ENCODE measurements around the gene FILIP1L.

FILIP1L gene

GRCh38 chr3:99958222-99958912, 155.9 kb downstream of the FILIP1L start:
- intact Hi-C loops (cut with DNase I): no loop called here
- DNase-seq: no peak

DNA sequence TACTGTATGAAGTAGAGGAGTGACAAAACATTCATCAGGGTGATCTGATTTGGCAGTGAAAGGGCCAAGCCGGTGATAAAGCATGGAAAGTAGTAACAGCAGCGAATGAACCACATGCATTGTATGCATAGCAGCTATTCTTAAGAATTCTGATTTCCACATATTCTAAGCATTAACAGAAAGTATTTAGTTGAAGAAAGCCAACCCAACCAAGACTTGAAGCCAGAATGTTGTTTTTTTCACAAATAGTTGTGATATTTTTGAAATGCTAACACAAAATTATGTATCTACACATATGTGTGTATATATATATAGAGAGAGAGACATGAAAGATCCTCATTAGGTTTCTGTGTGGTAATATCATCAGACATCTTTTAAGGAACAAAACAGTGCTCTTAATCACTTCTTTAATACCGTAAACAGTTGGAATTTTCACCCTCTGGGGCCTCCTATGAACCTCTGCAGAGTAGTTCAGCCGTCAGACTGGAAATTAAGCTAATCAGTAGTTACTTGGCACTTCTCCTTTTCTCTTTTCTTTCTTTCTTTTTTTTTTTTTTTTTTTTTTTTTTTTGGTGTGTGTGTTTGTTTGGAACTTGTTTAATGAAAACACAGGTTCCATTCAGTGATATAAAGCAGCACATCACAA, 157.0 kb downstream of the FILIP1L start:
- no peak for DNase-seq
- intact Hi-C loops (cut with DNase I): no loop called here

DNA sequence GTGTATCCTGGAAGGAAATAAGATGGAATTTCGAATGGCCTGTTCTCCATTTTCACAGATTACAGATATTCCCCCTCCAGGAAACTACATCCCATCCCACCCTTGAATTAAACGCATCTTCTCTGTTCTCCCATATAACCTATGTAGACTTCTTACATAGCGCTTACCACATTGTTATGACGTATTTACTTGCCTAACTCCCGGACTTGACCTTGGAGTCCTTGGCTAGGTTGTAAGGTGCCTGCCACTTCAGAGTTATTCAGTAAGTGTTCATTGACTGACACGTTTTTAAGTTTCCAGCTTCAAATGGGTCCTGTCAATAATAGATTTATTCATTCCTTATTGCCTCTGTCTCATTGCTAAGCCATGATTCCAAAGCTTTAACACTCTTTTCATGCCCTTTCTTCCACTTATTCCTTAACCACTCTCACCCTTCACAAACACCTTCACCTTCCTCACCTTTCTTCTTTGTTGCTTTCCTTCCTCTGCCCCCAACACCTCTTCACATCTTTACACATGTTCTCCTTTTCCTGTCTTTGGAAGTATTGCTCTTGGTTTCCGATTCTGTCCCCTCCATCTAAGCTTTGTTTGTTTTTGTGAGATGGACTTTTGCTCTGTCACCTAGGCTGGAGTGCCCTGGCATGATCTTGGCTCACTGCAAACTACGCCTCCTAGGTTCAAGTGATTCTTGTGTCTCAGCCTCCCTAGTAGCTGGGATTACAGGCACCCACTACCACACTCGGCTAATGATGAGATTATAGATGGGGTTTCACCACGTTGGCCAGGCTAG, 158.3 kb downstream of the FILIP1L start:
- intact Hi-C loops (cut with DNase I): no loop called here
- DNase-seq: no peak

DNA sequence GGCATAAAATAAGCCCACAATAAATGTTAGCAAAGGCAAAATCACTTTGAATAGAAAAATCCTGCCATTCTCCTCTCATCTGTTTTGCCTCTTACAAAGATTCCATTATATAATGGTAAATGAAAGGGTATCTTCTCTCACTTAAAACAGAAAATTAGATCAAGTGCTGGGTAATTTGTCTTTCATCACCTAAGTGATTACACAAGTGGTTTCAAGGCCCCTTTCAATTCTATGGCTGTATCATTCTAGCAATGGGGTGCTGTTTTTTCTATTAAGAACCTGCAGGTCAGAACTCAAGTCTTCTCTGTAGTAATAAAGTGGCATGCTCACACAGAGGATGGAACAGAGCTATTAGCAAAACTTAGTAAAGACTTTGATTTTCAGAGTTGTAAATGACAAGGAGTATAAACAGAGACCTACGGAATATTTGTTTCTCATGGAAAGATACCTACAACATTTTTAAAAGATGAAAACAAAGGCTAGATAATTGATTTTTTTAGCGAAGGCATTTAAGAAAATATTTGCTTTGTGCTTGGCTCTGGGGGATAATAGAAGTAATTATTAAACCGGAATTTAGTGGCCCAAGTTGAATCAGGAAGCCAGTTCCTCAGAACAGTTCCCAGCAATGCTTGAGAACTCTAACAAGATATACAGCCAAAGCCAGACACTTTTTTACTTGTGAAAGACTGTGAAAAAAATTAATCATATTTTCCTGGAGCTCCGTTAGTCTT, 159.2 kb downstream of the FILIP1L start:
- intact Hi-C loops (cut with DNase I): no loop called here
- DNase-seq: no peak

- intact Hi-C loops (cut with DNase I): no loop called here
- no peak for DNase-seq
Measured at GRCh38 chr3:99953596-99953995, 160.7 kb downstream of the FILIP1L start.

GRCh38 chr3:99952306-99952705, 162.0 kb downstream of the FILIP1L start:
- DNase-seq: no peak
- intact Hi-C loops (cut with DNase I): no loop called here

- no peak for DNase-seq
- intact Hi-C loops (cut with DNase I): no loop called here
Measured at GRCh38 chr3:99951701-99952100, 162.6 kb downstream of the FILIP1L start.

GRCh38 chr3:99950921-99951320, 163.4 kb downstream of the FILIP1L start:
- intact Hi-C loops (cut with DNase I): no loop called here
- DNase-seq: no peak

GRCh38 chr3:99949956-99950670, 164.2 kb downstream of the FILIP1L start:
- no peak for DNase-seq
- intact Hi-C loops (cut with DNase I): no loop called here

DNA sequence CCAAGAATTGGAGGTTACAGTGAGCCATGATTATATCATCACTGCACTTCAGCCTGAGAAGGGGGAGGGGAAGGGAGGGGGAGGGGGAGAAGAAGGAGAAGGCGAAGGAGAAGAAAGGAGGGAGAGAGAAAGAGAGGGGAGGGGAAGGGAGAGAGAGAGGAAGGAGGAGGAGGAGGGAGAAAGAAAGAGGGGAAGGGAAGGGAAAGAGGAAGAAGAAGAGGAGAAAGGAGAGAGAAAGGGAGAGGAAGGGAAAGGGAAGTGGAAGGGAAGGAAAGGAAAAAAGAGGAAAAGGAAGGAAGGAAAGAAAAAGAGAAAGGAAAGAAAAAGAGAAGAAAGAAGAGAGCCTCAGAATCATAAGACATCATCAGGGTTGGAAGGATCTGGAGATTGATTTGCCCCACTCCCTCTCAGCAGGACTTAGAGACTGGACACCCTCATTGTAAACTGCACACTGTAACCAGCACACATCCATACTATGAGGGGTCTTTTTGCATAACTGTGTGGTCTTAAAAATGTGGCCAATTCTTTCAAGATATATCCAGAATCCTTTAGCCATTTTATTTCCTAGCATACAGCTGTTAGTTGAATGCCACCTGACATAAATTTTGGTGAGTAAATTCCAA, 165.7 kb downstream of the FILIP1L start:
- DNase-seq: no peak
- intact Hi-C loops (cut with DNase I): no loop called here

GRCh38 chr3:99947356-99947755, 166.9 kb downstream of the FILIP1L start:
- intact Hi-C loops (cut with DNase I): no loop called here
- DNase-seq: no peak

DNA sequence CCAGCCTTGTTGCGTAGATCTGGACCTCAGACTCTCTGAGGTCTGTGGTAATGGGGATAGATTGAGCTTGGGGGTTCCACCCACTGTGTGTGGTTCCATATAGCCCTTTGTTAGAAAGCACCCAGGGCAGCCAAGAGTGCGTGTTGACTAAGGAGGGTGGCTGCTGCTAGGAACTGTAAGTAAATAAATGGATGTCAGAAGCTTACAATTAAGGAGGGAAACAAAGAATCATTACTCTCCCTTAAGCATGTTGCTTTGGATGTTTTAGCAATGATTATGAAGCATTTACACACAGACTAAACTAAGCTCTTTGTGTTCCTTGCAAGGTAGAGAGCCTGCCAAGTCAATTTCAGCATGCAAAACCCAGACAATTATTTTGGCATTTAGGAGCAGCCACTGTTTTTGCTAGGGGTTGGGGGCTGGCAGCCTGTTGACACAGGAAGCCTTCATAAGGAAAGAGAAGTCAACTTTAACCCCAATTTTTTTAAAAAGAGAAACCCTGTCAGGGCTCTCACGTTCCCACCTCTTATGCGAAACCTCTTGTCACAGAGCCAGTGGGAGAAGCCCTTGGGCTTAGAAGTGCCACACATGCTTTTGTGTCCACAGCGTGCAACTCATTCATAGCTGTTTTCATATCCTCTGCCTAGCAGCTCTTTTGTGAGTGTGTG, 168.8 kb downstream of the FILIP1L start:
- intact Hi-C loops (cut with DNase I): no loop called here
- no peak for DNase-seq

DNA sequence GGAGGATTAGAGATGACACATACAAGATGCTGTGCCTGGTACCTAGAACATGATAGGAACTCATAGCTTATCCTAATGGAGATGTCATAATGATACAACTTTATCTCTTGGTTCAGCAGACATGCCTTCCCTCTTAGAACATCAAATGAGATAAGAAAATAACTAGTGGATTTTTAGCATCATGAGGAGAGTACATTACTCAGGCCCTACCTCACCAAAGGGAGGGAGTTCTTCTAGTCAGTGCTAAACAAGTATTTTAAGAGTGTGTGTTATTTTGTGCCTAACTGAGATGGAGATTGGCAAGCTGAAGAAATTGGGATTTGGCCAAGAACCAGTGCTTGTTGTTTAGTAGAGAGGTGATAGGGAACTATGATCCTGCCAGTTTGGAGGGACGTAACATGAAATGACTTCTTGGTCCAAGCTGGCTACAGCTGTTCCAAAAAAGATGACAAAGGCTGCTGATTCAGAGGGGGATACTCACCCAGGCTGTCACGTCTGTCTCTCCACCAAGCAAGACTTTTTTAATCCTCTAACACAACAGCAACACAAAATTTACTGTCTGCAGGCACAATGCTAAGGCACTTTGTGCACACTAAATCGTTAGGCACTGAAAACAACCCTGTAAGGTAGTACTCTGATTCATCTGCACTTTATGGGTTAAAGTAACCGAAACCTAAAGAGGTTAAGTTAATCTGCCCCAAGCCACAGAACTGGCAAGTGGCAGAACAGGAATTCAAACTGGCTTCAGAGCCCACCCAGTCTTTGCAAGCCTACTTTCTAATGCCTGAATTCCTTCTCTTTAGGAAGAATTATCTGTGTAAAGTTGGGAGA, 170.2 kb downstream of the FILIP1L start:
- intact Hi-C loops (cut with DNase I): no loop called here
- DNase-seq: no peak

- intact Hi-C loops (cut with DNase I): no loop called here
- no peak for DNase-seq
Measured at GRCh38 chr3:99941211-99941610, 173.1 kb downstream of the FILIP1L start.

GRCh38 chr3:99940350-99940749, 174.0 kb downstream of the FILIP1L start:
- DNase-seq: no peak
- intact Hi-C loops (cut with DNase I): no loop called here

DNA sequence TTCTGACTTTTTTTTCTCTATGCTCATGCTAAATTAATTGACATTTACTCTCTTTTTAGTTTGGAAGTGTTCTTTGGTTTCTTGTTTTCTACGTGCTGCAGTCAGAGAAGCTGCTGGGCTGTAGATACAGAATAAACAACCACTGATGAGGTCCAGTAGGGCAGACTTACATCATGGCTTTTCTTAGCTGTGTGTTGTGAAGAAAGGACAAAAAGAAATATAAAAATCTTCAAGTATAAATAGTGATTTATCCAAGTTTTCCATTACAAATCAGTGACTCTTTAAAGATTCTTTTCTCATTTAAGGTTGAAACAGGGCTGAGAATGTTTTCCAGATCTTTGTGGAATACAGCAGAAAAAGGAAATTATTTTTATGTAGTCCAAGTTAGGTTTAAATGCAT, 174.4 kb downstream of the FILIP1L start:
- intact Hi-C loops (cut with DNase I): no loop called here
- no peak for DNase-seq

DNA sequence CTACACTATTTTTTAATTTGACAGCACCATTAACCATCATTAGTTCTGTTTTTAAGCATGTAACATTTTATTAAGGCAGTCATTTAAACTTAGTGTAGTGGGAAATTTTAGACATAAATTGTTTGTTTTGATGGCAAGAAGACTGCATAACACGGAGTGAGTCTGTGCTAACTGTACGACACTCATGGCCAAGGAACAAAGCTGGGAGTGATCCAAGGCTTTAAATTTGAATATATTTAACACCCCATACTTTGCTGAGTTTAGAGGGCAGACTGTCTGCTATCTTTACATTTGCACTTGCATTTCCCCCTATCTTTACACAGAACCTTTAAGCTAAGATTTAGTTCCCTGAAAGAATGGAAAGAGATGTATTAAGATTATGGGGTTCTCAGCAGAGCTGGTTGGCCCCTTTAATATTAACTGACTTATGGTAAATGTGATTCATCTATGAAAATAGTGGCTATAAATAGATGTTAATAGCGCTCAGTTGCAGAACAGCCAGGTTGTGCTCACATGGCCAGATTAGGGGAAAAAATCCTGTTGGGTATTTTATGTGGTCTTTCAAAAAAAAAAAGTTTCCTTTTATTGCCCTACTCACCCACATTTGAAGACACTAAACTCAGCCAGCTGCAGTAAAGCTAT, 175.9 kb downstream of the FILIP1L start:
- intact Hi-C loops (cut with DNase I): no loop called here
- no peak for DNase-seq

All from posterior cingulate gyrus (tissue), 11 donors.